ENCODE measurements around the gene ZMYND10.

ZMYND10 gene

GRCh38 chr3:50300681-50301254 lies 44.8 kb downstream of the ZMYND10 start:
- DNase-seq = no peak

GRCh38 chr3:50299929-50300680 lies 45.4 kb downstream of the ZMYND10 start:
- no peak for DNase-seq

- no peak for DNase-seq
These were observed 45.9 kb downstream of the ZMYND10 start for GRCh38 chr3:50299638-50299928.

GRCh38 chr3:50298836-50299637 lies 46.5 kb downstream of the ZMYND10 start, which contains the start of the genes HYAL3 and NAA80:
Gene HYAL3, minus strand, starts transcription at chr3:50299405. Its CDS starts 3,803 bp downstream, at chr3:50295602.
Gene NAA80, minus strand, starts transcription at chr3:50299405. Its CDS starts 1,942 bp downstream, at chr3:50297463.
- peak; percentile 80 for DNase-seq

GRCh38 chr3:50297896-50298725 lies 47.4 kb downstream of the ZMYND10 start:
- DNase-seq = no peak

GRCh38 chr3:50297384-50297775 lies 48.2 kb downstream of the ZMYND10 start:
- DNase-seq = no peak

GRCh38 chr3:50296721-50297383 lies 48.7 kb downstream of the ZMYND10 start:
- DNase-seq = no peak

- DNase-seq = no peak
These were observed 49.7 kb downstream of the ZMYND10 start for GRCh38 chr3:50295553-50296431.

- no peak for DNase-seq
These were observed 50.8 kb downstream of the ZMYND10 start for GRCh38 chr3:50294492-50295403.

GRCh38 chr3:50294089-50294488 lies 51.4 kb downstream of the ZMYND10 start:
- DNase-seq = no peak

- DNase-seq = no peak
These were observed 52.3 kb downstream of the ZMYND10 start for GRCh38 chr3:50293079-50293801.

- peak; percentile 90 for DNase-seq
These were observed 53.1 kb downstream of the ZMYND10 start, which contains the start of gene IFRD2 for GRCh38 chr3:50292159-50293078. Gene IFRD2, minus strand, starts transcription at chr3:50292429. Its CDS starts 155 bp downstream, at chr3:50292274.
